Measurements from ENCODE around the gene SPAG9. TPM values are rescaled to one million over a fixed set of nuclear protein-coding genes. Genes with fewer than 3 reads are reported as not detected.

Gene SPAG9
- total RNA-seq, 1 donor from 2014 or later, result 72.9 TPM

DNA sequence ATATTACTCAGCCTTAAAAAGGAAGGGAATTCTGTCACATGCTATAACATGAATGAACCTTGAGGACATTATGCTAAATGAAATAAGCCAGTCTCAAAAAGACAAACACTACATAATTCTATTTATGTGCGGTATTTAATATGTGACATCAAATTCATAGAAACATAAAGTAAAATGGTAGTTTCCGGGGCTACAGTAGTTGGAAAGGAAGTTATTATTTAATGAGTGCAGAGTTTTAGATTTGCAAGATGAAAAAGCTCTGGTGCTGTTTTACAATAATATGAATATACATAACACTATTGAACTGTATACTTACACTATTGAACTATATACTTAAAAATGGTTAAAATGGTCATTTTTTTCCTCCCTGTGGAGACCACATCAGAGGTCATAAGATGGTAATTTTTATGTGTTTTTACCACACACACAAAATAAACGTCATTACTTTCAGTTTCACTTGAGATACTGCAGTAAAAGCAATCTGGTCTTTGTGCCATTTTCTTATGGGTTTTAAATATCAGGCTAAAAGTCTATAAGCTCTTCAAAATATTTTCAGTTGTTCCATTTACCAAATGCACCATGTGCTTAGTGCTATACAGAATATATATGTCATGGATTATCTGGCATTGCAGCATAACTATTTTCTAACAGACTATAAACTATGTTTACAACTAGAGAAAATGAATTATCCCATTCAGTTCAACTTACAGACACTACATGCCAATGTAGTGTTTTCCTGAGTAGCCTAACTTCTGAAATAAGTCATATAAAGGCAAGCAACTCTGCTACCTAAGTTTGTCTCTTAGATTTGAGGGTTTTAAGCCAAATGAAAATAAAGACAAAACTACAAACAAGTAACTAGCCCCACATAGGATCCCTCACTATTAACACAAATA is 90.9 kb downstream of the SPAG9 start:
- H3K4me3 Mint-ChIP-seq, result no peak overlapping the region
- no peak for DNase-seq (ENCODE audit: low spot score in 2 of 2, unreplicated experiment in 2 of 2)
- H3K4me1 Mint-ChIP-seq, result no peaks in the 10 kb centered on the region
- no peaks in the 10 kb centered on the region for H3K9me3 Mint-ChIP-seq
- TF ChIP-seq CTCF (IDR thresholded peaks at IDR 0.05; ENCODE audit: unreplicated experiment), result no peak
- H3K36me3 Mint-ChIP-seq, result peaks cover 4% of the 10 kb centered on the region
- H3K27me3 Mint-ChIP-seq (ENCODE audit: low read depth), result no peaks in the 10 kb centered on the region
- H3K27ac Mint-ChIP-seq, result no peak overlapping the region

- H3K27ac Mint-ChIP-seq, result no peak overlapping the region
- no peaks in the 10 kb centered on the region for H3K9me3 Mint-ChIP-seq
Observed at GRCh38 chr17:51029142-51029541, 91.5 kb downstream of the SPAG9 start.

DNA sequence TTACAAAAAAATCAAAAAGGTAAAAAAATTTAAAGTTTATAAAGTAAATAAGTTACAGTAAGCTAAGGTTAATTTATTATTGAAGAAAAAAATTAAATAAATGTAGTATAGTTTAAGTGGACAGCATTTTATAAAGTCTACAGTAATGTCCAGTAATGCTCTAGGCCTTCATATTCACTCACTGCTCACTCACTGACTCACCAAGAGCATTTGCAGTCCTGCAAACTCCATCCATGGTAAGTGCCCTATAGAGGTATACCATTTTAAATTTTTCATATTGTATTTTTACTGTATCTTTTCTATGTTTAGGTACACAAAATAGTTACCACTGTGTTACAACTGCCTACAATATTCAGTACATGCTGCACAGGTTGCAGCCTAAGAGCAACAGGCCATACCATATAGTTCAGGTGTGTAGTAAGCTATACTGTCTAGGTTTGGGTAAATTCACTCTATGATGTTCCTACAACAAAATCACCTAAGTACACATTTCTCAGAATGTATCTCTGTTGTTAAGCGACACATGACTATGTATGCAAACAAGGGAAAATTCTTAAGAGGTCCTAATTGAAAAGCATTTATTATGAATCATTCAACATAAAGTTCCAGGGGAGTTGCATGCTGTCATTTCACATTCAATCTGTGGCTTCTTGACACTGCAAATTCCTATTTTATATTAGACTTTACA is 92.3 kb downstream of the SPAG9 start:
- H3K27ac Mint-ChIP-seq, result no peak overlapping the region
- peaks cover 4% of the 10 kb centered on the region for H3K36me3 Mint-ChIP-seq
- no peaks in the 10 kb centered on the region for H3K27me3 Mint-ChIP-seq (ENCODE audit: low read depth)
- no peaks in the 10 kb centered on the region for H3K4me1 Mint-ChIP-seq
- no peak for TF ChIP-seq CTCF (IDR thresholded peaks at IDR 0.05; ENCODE audit: unreplicated experiment)
- DNase-seq (ENCODE audit: low spot score in 2 of 2, unreplicated experiment in 2 of 2), result no peak
- H3K4me3 Mint-ChIP-seq, result no peak overlapping the region
- no peaks in the 10 kb centered on the region for H3K9me3 Mint-ChIP-seq

More at GRCh38 chr17:51029142-51029541, 91.5 kb downstream of the SPAG9 start:
- TF ChIP-seq CTCF (IDR thresholded peaks at IDR 0.05; ENCODE audit: unreplicated experiment), result no peak
- H3K27me3 Mint-ChIP-seq (ENCODE audit: low read depth), result no peaks in the 10 kb centered on the region
- no peak overlapping the region for H3K4me3 Mint-ChIP-seq
- no peak for DNase-seq (ENCODE audit: low spot score in 2 of 2, unreplicated experiment in 2 of 2)
- H3K36me3 Mint-ChIP-seq, result peaks cover 4% of the 10 kb centered on the region
- H3K4me1 Mint-ChIP-seq, result no peaks in the 10 kb centered on the region

- no peak overlapping the region for H3K27ac Mint-ChIP-seq
- peaks cover 16% of the 10 kb centered on the region for H3K36me3 Mint-ChIP-seq
- no peaks in the 10 kb centered on the region for H3K27me3 Mint-ChIP-seq (ENCODE audit: low read depth)
- H3K4me1 Mint-ChIP-seq, result peaks cover 21% of the 10 kb centered on the region
- TF ChIP-seq CTCF (IDR thresholded peaks at IDR 0.05; ENCODE audit: unreplicated experiment), result no peak
- no peak for DNase-seq (ENCODE audit: low spot score in 2 of 2, unreplicated experiment in 2 of 2)
- H3K4me3 Mint-ChIP-seq, result no peak overlapping the region
- H3K9me3 Mint-ChIP-seq, result no peaks in the 10 kb centered on the region
Observed at GRCh38 chr17:51018541-51018940, 102.1 kb downstream of the SPAG9 start.

- no peaks in the 10 kb centered on the region for H3K9me3 Mint-ChIP-seq
- peaks cover 16% of the 10 kb centered on the region for H3K36me3 Mint-ChIP-seq
- DNase-seq (ENCODE audit: low spot score in 2 of 2, unreplicated experiment in 2 of 2), result no peak
- no peaks in the 10 kb centered on the region for H3K27me3 Mint-ChIP-seq (ENCODE audit: low read depth)
- H3K4me1 Mint-ChIP-seq, result peaks cover 21% of the 10 kb centered on the region
- H3K27ac Mint-ChIP-seq, result peak overlapping the region; percentile 64
- TF ChIP-seq CTCF (IDR thresholded peaks at IDR 0.05; ENCODE audit: unreplicated experiment), result no peak
- H3K4me3 Mint-ChIP-seq, result no peak overlapping the region
Observed at GRCh38 chr17:51017270-51017669, 103.4 kb downstream of the SPAG9 start.

All from mesothelial cell of epicardium (in vitro differentiated cells).